Naive B cell (primary cell): ENCODE results near the gene RPS2. TPM values are rescaled to one million over a fixed set of nuclear protein-coding genes. Genes with fewer than 3 reads are reported as not detected.
"Not testable (repeated sequence)": the region's sequence is repeated elsewhere in the genome, so short reads cannot be mapped to it uniquely, and the experiment has no call there.

Source experiments
- ATAC-seq, 2 donors: fragments of 150-1000 bp; cut with Tn5 transposase; 2 replicates each; pipeline ENCODE4 v1.10.0; 2021; ENCODE audit warnings: low read depth in 2 of 2, mild to moderate bottlenecking in 2 of 2, moderate library complexity in 2 of 2
- DNase-seq: peaks from one replicate; pipeline ENCODE4 v3.0.0; 2022
- H3K27ac Mint-ChIP-seq, 6 donors: one replicate each; pipeline ENCODE4 v1.8.0; 2020 to 2022; ENCODE audit warnings: mild to moderate bottlenecking in 6 of 6, mixed read lengths in 6 of 6, moderate library complexity in 5 of 6, inconsistent platforms in 2 of 6
- H3K27me3 Mint-ChIP-seq, 3 donors: one replicate each; pipeline ENCODE4 v1.8.0; 2021 to 2022; ENCODE audit warnings: mixed read lengths in 3 of 3, mild to moderate bottlenecking in 1 of 3
- H3K36me3 Mint-ChIP-seq, 2 donors: one replicate each; pipeline ENCODE4 v1.8.0; 2020 to 2022; ENCODE audit warnings: mixed read lengths in 2 of 2, inconsistent platforms in 1 of 2, mild to moderate bottlenecking in 1 of 2
- H3K4me1 Mint-ChIP-seq, 3 donors: one replicate each; pipeline ENCODE4 v1.8.0; 2020 to 2022; ENCODE audit warnings: mixed read lengths in 3 of 3, inconsistent platforms in 1 of 3, mild to moderate bottlenecking in 1 of 3, moderate library complexity in 1 of 3
- H3K4me3 Mint-ChIP-seq, 8 donors: one replicate each; pipeline ENCODE4 v1.8.0; 2020 to 2022; ENCODE audit warnings: mild to moderate bottlenecking in 8 of 8, mixed read lengths in 8 of 8, moderate library complexity in 8 of 8, inconsistent platforms in 2 of 8
- H3K9me3 Mint-ChIP-seq, 7 donors: one replicate each; pipeline ENCODE4 v1.8.0; 2020 to 2022; ENCODE audit warnings: mixed read lengths in 7 of 7, mild to moderate bottlenecking in 5 of 7, inconsistent platforms in 2 of 7, moderate library complexity in 1 of 7
- polyA plus RNA-seq, 6 donors: library from polyadenylated mRNA; unstranded; fragments of 300-500 nt; fragmentation: Illumina TruSeq; gene quantifications; one replicate each; pipeline ENCODE4 v1.2.3, GENCODE V29; 2021; ENCODE audit warnings: low read depth in 6 of 6

Gene RPS2
- polyA plus RNA-seq, 6 donors from 2014 or later = 5,355 to 7,267 (median 6,090) TPM

DNA sequence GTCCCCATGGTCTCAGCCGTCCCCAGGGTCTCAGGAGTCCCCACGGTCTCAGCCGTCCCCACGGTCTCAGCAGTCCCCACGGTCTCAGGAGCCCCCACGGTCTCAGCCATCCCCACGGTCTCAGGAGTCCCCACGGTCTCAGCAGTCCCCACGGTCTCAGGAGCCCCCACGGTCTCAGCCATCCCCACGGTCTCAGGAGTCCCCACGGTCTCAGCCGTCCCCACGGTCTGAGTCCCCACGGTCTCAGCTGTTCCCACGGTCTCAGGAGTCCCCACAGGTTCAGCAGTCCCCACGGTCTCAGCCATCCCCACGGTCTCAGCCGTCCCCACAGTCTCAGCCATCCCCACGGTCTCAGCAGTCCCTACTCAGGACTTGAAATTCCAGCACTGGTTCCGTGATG, 44.5 kb downstream of the RPS2 start:
- not testable (repeated sequence) for H3K36me3 Mint-ChIP-seq, H3K27ac Mint-ChIP-seq, ATAC-seq, H3K9me3 Mint-ChIP-seq, DNase-seq
- Mint-ChIP-seq H3K4me3 (peak overlapping the region in 1 of 8 donors; percentile 34), H3K27me3 (peaks cover 17 to 84% (median 68%) of the 10 kb centered on the region in 3 donors), H3K4me1 (peaks cover 0 to 18% (median 8%) of the 10 kb centered on the region in 3 donors)

DNA sequence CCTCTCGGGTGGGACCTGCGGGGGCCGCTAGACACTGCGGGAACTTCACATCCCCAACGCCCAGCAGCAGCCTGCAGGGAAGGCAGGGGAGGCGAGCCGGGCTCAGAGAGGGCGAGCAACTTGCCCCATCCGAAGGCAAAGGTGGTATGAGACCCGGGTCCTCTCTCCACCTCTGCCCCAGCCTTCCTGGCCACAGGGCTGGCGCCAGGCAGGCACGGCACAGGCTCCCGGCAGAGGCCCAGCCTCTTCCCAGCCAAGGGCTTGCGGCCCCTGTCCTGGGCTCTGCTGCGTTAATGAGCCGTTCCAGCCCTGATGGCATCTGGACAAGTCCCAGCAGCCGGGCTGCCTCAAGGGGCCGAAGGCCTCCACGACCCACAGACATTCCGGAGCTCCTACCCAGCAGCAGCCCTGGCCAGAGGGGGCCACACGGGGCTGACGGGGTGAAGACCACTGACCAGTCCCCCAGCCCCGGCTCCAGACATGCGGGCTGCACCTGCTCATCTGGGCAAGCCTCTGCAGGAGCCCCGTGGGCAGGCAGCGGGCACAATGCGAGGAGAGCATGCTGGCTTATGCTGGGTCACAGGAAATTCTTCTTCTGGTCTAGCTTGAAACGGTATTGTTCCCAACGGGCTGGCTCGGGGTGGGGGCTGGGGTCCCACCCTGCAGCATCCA, 45.2 kb downstream of the RPS2 start:
- Mint-ChIP-seq H3K4me1 (peaks cover 0 to 18% (median 8%) of the 10 kb centered on the region in 3 donors), H3K9me3 (peaks cover 0 to 5% (median 2%) of the 10 kb centered on the region in 7 donors), H3K27ac (no peak overlapping the region), H3K27me3 (peaks cover 17 to 84% (median 67%) of the 10 kb centered on the region in 3 donors), H3K36me3 (no peaks in the 10 kb centered on the region), H3K4me3 (no peak overlapping the region)
- DNase-seq (no peak), ATAC-seq (no peak)

DNA sequence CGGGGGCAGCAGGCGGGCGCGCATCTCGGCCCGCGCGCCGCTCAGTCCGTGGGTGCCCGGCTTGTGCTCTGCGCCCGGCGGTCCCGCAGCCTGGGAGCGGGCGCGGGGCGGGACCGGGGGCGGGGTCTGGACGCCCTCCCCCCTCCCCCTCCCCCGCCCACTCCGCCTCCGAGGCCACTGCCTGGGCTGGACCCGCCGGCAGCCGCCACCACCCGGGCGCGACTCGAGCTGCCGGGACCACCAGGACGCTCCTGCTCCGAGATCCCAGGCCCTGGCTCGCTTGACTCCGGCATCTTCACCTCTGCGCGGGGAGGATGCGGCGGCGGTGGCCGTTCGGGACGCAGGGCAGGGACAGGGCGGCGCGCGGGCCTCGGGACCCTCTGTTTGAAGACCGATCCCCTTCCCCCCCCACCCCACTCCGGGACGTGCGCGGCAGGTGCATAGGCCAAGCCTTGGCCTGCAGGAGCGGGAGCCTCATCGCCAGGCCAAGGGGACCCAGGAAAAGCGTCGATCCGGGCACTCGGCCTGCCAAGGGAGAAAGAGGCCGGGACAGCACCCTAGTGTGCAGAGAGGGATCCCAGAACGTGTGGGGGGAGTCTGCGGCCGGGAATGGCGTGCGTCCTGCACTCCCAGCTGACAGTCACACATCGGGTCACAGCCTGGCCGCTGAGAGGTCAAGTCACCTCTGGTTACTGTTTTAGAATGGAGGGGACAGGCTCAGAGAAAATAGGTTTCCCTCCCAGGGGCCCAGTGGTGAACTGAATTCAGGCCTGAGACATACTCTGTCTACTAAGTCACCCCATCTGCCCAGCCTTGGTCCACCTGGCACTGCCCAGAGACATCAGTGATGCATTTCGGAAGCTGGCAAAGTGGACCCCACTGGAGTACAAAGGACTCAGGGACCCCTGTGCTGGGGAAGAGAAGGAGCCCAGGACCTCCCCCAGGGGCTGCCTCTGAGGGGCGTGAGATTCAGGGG, 46.0 kb downstream of the RPS2 start, which contains the start of gene HS3ST6:
HS3ST6 (minus strand) TSS at position 65 of the 976 bp plus-strand sequence. CDS start 92 bp downstream, outside the sequence.
- Mint-ChIP-seq H3K27me3 (peaks cover 17 to 81% (median 65%) of the 10 kb centered on the region in 3 donors), H3K9me3 (peaks cover 0 to 5% (median 2%) of the 10 kb centered on the region in 7 donors), H3K4me3 (peak within 1 kb of the TSS in 1 of 8 donors; percentile 57), H3K4me1 (peaks cover 0 to 18% (median 8%) of the 10 kb centered on the region in 3 donors), H3K27ac (no peak within 1 kb of the TSS), H3K36me3 (no peaks in the 10 kb centered on the region)
- ATAC-seq (no peak), DNase-seq (no peak)

DNA sequence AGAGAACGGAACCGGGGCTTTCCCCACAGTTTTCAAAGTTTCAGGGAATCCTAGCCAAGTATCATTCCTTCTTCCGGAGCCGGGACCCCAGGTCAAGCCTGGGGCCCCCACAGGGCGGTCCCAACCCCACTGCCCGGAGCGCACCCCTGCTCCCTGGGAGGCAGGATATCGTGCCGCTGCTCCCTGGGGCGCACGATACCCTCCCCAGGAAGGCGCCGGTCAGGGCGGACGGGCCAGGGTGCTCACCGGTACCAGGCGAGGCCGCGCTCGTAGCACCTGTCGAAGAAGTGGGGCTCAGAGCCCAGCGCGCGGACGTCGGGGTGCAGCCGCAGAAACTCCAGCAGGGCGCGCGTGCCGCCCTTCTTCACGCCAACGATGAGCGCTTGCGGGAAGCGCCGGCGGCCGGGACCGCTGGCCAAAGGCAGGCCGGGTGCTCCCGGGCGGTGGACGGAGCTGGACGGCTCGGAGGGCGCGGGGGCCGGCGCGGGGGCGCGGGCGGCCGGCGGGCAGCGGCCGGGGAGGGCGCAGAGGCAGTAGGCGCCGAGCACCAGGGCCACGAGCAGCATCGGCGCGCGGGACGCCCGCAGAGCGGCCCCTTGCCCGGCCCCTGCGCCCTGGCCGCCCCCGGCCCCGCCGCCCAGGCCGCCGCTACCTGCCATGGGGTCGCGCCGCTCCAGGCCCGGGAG, 46.8 kb downstream of the RPS2 start:
- DNase-seq (no peak), ATAC-seq (no peak)
- Mint-ChIP-seq H3K27ac (no peak overlapping the region), H3K4me3 (no peak overlapping the region), H3K9me3 (peaks cover 0 to 5% (median 2%) of the 10 kb centered on the region in 7 donors), H3K4me1 (peaks cover 0 to 16% (median 8%) of the 10 kb centered on the region in 3 donors), H3K27me3 (peaks cover 16 to 72% (median 57%) of the 10 kb centered on the region in 3 donors), H3K36me3 (no peaks in the 10 kb centered on the region)

DNA sequence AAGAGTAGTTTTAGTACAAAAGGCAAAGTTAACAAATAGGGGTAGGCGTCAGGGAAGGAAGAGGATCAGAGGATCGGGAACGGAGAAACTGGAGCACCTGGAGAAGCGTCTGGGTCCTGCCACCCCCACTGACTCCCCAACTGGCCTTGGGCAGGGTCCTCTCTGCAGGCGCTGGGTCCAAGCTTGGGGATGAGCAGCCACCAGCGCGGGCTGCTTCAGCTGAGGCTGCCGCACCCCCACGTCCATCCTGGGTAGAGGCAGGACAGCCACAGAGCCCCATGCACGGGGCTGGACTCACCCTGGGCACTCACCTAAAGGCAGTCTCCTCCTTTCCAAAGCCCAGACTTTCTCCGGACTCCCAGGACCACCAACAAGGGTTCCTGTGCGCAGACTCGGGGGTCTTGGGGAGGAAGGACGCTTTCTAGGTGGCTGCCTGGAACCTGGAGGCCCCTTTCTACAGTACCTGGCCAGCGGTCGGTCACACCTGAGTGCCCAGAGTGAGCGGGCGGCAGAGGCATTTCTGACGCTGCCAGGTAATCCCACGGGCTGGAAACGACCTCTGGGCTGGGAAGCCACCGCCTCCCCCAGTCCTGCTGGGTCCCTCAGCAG, 47.5 kb downstream of the RPS2 start:
- H3K36me3 Mint-ChIP-seq = no peaks in the 10 kb centered on the region
- no peak overlapping the region for H3K4me3 Mint-ChIP-seq
- H3K27me3 Mint-ChIP-seq = peaks cover 10 to 66% (median 51%) of the 10 kb centered on the region in 3 donors
- peaks cover 0 to 14% (median 8%) of the 10 kb centered on the region in 3 donors for H3K4me1 Mint-ChIP-seq
- no peak for ATAC-seq
- peaks cover 0 to 2% (median 0%) of the 10 kb centered on the region in 7 donors for H3K9me3 Mint-ChIP-seq
- no peak for DNase-seq
- H3K27ac Mint-ChIP-seq = peak overlapping the region in 1 of 6 donors; percentile 90

DNA sequence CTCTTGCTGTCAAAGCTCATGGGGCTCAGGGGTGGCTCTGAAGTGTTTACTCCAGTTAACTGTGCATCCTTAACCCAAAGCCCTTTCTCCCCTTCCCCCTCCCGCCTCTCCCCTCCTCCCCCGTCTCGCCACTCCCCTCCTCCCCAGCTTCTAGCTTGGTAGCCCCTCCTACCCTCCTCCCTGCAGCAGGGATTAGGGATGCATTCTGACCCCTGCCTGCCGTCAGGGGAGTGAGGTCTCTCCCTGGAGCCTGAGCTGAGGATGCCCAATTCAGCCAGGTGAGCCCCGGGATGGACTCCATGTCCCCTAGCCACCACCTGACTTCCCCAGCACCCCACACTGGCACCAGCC, 48.0 kb downstream of the RPS2 start:
- Mint-ChIP-seq H3K27me3 (peaks cover 10 to 61% (median 49%) of the 10 kb centered on the region in 3 donors), H3K9me3 (peaks cover 0 to 2% (median 0%) of the 10 kb centered on the region in 7 donors), H3K27ac (peak overlapping the region in 2 of 6 donors; percentile 70 to 90), H3K4me3 (no peak overlapping the region), H3K36me3 (no peaks in the 10 kb centered on the region), H3K4me1 (peaks cover 0 to 14% (median 8%) of the 10 kb centered on the region in 3 donors)
- DNase-seq = no peak
- no peak for ATAC-seq

DNA sequence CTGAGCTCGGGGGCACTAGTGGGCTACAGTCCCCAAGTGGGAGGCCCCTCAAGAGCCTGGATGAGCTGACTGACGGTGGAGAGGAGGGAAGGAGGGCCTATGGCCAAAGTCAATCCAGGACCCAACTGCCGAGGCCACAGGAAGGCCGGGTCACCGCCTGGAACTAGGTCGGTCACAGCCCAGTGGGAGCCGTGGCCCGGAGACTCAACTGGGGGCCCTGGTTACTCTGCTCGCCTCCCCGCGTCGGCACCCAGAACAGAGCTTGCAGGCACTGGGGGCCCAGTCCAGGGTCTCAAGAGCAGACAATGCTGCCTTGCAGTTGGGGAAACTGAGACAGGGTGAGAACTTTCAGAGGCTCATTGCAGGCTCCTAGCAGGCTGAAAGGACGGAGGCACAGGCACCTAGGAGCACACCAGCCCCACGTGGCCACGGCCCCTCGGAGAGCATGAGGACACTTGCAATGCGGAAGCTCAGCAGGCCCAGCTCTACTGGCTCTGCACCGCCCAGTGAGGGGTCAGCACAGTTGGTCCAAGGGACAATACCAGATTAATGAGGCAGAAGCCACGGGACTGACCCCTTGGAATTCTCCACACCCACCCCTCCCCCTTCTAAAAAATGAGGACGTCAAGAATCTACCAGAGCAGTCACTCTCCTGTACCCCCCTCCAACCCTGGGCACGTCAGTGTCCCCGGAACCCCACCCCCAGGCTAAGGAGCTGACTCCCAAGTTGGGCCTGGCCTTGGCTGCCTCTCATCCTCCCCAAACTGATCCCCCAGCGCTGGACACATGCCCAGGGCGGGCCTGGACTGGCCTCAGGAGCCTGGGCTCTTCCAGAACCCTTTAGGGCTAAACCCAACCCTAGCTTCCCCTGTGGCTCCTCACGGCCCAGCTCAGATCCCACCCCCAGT, 48.6 kb downstream of the RPS2 start:
- Mint-ChIP-seq H3K27ac (peak overlapping the region in 1 of 6 donors; percentile 70), H3K4me3 (no peak overlapping the region), H3K27me3 (peaks cover 3 to 55% (median 43%) of the 10 kb centered on the region in 3 donors), H3K4me1 (peaks cover 0 to 8% (median 8%) of the 10 kb centered on the region in 3 donors), H3K36me3 (no peaks in the 10 kb centered on the region), H3K9me3 (no peaks in the 10 kb centered on the region)
- DNase-seq = no peak
- ATAC-seq = no peak

DNA sequence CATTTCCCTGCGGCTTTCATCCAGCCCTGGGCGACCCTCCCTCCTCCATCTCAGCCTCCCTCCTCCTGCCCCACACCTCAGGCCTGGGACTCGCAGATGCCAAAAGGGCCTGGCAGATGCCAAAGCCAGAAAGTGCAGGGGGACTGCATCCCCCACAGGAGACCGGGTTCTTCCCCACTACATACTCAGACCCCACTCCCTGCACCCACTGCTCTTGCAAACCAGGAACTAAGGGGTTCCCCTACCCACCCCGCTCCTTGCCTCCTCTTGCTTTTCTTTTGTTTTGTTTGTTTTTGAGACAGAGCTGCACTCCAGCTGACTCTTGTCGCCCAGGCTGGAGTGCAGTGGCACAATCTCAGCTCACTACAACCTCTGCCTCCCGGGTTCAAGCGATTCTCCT, 49.6 kb downstream of the RPS2 start:
- Mint-ChIP-seq H3K4me1 (peaks cover 0 to 4% (median 2%) of the 10 kb centered on the region in 3 donors), H3K36me3 (no peaks in the 10 kb centered on the region), H3K9me3 (no peaks in the 10 kb centered on the region), H3K4me3 (no peak overlapping the region), H3K27me3 (peaks cover 0 to 45% (median 33%) of the 10 kb centered on the region in 3 donors), H3K27ac (no peak overlapping the region)
- ATAC-seq = no peak
- no peak for DNase-seq

DNA sequence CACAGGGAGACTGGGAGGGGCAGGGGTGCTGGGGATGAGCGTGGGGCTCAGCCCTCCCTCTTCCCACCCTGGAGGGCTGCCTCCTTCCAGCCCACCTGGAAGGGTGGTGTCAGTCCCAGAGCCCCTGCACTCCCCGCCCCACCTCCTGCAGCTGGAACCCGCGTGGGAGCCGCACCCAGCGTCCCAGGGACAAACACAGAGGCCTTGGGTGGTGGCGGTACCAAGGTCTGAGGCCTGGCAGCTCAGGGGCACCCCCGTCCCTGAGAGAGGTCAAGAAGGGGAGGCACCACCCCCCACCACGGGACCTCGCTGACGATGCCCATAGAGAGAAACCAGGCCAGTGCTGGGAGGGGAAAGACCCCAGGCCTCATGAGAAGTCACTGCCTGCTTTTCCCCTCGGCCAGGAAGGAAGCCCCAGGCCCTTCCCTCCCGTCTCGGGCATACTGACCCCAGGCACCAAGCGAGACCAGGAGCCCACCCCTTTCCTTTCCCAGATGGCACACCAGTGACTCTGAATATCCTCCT, 50.5 kb downstream of the RPS2 start:
- Mint-ChIP-seq H3K27me3 (peaks cover 0 to 39% (median 33%) of the 10 kb centered on the region in 3 donors), H3K9me3 (no peaks in the 10 kb centered on the region), H3K27ac (no peak overlapping the region), H3K4me1 (peaks cover 0 to 4% (median 2%) of the 10 kb centered on the region in 3 donors), H3K36me3 (no peaks in the 10 kb centered on the region), H3K4me3 (no peak overlapping the region)
- ATAC-seq (no peak), DNase-seq (no peak)

DNA sequence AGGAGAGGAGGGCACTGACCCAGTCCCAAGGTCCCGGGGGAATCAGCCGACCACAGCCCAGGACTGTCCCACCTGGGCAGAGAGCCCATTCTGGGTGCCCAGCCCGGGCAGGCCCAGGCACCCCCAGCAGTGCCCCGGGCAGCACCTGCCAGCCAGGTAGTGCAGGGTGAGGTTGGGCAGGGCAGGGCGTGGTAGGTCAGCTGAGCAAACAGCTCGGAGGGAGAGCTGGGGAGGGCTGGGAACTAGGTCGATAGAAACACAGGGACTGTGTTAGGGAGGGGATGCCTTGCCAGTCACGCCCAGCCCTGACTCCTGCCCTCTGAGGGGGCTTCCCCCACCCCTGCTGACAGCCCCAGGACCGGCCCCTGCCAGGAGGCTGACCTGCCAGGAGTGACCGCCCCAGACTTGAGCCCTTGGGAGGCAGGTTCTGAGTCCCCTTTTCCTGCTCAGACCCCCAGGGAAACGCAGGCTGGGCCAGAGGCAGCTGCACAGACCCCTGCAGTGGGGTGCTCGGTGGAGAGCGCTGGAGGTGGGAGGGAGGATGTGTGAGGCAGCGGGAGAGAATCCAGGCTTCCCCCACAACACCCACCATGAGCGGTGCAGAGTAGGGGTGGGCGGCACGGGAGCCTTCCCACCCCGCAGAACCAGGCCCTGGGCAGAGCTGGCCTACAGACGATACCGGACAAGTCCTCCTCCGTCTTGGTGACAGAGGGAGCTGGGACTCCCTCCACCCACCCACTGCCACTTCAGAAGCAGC, 51.1 kb downstream of the RPS2 start:
- H3K4me3 Mint-ChIP-seq = no peak overlapping the region

DNA sequence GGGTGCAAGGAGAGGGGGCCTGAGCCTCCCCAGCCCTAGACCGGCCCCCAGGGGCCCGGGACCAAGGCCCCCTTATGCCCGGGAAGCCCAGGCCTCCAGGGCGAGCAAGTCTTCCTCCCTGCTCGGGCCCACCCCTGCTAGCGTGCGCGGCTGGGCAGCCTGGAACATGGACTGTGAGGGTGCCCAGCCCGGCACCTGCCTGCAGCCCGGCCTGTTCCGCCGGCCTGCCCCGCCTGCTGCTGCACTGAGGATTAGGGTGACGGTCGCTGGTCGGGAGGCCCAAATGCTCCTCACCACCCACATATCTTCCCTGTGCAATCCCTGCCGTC, 52.4 kb downstream of the RPS2 start:
- no peak for ATAC-seq
- Mint-ChIP-seq H3K9me3 (no peaks in the 10 kb centered on the region), H3K4me1 (peaks cover 0 to 4% (median 0%) of the 10 kb centered on the region in 3 donors), H3K36me3 (no peaks in the 10 kb centered on the region), H3K27ac (no peak overlapping the region), H3K4me3 (peak overlapping the region in 1 of 8 donors; percentile 59), H3K27me3 (peaks cover 6 to 40% (median 34%) of the 10 kb centered on the region in 3 donors)
- DNase-seq = no peak

More for the DNA sequence above, 51.1 kb downstream of the RPS2 start:
- Mint-ChIP-seq H3K9me3 (no peaks in the 10 kb centered on the region), H3K4me1 (peaks cover 0 to 4% (median 0%) of the 10 kb centered on the region in 3 donors), H3K27me3 (peaks cover 5 to 39% (median 34%) of the 10 kb centered on the region in 3 donors), H3K36me3 (no peaks in the 10 kb centered on the region), H3K27ac (no peak overlapping the region)
- DNase-seq (no peak), ATAC-seq (no peak)
